ENCODE measurements around the gene RBM19.

RBM19 gene

DNA sequence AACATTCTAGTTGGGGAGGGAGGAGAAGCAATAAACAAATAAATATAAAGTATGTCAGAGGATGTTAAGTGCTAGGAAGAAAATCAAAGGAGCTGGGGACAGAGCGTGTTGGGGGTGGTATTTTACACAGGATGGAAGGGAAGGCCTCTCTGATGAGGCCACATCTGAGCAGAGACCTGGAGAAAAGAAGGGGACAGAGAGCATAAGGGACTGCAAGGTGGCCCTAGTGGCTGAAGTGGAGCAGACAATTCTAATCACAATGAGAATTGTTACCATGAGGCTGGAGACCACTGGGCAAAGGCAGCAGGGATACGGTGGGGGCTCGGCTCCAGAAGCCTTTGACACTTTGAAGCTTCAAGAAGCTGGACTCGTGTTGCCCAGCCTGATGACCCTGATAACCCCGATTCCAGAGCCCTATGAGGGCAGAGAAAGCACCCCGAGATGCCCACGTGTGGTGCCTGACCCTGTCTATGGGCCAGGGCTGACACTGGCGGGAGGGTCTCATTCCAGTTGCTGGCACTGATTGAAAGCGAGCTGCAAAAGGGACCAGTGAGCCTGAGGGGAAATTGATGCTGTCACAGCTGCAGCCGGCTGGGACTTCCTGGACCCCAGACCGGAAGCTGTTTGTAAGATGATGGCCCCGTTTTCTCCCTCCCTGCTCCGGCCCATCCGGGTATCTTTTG is 169.1 kb downstream of the RBM19 start:
- no peak for DNase-seq

DNA sequence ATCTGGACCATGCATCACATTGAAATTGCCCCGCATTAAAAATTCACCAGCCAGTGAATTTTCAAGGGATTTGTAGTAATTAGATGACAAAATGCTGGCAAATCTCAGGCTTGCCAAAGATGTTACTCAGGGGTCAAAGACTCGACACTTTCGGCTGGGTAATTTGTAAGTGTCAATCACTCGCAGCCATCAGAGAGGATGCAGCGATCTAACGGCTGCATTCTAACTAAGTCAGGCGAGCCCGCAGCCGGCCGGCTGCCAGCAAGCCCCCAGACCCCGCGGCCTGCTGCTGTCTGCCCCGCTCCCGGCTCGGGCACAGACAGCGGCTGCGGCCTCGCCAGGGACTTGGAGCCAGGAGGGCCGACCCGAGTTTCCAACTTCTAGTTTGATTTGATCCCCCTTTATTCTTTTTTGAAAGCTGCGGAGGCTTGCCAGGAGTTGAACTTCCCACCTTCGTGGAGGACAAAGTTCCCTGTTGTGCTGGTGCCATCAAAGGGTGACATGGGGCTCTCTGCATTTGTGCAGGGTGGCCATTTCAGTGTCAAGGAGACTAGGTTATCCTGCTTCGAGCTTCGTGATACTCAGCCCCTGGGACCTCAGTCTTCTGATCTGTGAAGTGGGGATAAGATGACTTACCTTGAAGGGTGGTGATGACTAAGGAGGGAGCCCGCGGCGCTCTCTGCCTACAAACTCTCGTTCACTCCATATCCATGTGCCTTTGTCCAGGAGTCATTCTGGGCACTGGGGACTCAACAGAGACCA is 169.9 kb downstream of the RBM19 start:
- no peak for DNase-seq

DNA sequence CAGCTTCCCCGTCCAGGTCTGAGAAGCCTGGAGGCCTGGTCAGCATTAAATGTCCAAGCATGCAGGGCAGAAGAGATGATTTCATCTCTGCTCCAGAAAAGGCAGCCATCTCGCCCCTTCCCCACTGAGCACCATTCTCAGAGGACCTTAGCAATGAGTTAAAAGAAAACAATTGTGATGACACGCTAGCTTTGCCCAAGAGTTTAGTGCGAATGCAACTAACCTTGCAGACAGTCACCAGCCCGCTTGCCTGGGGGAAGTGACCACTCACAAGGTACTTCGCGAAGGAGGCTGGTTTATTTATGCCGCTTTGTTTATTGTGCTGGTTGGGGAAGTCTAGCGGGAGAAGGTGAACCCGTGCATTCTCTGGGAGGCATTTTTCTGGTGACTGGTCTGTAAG is 170.7 kb downstream of the RBM19 start:
- no peak for DNase-seq

DNA sequence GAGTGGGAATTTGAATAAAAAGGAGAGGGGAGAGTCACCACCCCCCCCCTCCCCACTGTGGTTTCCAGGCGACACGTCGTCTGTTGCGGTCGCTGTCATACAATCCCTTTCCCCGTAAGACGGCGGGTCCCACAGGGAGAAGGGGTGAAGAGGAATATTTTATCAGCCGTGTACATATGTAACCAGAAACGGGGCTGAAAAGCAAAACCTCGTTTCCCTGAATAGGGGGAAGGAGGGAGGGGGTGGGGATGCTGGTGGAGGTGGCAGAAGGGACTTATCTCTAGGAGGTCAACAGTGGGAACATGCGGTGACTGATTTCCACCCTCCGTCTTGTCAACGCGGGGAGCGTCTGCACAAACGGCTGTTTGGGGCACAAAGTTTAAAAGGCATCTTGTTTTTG is 171.4 kb downstream of the RBM19 start:
- DNase-seq = no peak

DNA sequence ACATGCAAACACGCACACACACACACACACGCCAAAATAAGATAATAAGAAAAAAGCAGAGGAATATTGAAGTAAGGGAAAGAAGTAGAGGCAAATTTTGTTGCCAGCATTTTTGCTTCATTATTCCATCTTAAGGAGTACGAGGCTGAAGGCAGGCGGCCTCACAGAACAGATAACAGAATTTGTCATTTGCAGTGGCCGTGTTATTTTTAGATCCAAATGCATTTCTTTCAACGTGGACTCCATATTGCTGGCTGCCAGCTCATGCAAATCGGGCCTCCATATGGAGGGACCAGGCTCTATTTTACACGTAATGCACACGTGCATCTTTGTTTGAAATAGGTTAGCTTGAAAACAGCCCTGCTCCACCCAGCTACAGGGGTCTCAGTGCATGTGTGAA is 172.9 kb downstream of the RBM19 start:
- no peak for DNase-seq

GRCh38 chr12:113792450-113792849 is 173.7 kb downstream of the RBM19 start:
- DNase-seq = no peak

DNA sequence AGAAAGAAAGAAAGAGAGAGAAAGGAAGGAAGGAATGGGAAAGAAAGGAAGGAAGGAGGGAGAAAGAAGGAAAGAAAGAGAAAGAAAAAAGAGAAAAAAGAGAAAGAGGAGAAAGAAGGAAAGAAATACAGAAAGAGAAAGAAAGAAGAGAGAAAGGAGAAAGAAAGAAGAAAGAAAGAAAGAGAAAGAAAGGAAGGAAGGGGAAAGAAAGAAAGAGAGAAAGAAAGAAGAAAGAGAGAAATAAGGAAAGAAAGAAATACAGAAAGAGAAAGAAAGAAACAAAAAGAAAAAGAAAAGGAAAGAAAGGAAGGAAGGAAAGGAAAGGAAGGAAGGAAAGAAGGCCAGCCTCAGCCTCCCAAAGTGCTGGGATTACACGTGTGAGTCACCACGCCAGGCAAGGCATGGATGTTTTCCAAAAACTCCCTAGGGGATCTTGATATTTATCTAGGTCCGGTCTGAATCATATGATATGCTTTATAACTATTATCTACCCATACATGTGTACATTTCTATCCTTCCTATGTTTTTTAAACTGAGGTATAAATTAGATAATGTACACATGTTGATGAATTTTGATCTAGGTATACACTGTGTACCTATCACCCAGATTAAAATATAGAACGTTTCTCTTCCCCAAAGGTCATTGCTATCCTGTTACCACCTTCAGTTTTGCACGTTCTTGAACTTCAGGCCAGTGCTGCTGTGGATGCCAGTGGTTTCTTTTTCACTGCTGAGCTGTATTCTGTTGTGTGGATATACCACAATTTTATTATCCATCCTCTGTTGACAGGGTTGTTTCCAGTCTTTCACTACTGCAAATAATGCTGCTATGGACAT is 177.9 kb downstream of the RBM19 start:
- DNase-seq = no peak

DNA sequence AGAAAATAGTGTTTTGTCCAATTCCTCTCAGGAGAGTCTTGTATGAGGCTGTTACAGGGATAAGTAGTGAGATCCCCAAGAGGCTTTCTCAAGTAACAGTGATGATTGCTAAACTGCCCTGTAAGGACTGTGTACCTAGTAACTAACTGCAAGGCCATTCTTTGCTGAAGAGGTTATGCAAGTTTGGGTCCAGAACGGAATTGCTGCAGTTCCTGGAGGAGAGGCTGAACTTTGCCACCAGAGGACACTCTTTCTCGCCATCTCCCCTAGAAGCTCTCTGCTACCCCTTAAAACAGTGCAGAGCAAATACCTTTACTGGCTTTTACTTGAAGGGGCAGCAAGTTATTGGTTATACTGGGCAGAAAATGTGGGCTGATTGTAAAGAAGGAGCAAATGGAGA is 180.0 kb downstream of the RBM19 start:
- no peak for DNase-seq

DNA sequence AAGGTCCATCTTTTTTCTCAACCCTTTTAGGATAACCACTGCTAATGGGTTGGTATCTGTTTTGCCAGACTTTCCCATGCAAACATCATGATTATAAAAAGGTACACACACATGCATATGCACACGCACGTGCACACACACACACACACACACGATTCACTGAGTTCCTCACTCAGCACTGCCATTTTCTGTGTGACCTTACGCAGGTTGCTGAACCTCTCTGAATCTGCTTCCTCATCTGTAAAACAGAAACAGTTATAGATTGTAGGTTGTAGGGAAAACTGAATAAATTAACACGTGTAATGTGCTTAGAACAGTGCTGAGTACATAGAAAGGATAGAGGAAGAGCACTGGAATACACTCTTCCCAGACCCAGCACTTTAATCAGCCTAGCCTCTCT is 182.3 kb downstream of the RBM19 start:
- DNase-seq = no peak

DNA sequence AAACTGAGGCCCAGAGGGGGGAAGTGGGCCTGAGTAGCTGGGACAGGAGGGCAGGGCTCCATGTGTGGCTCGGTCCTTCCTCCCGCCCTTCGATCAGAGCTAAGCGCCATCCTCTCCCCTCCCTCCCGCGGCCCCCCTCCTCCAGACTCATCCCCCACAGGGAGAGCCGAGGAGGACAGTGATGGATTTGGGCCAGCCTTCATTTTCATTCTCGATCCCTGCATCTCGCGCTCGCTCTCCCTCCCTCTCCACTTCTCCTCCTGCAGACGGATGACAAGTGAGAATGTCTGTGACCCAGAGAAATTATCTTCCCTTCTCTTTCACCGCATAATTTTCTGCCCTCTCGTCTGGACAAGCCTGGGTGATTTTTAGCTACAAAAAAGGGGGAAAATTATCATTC is 183.3 kb downstream of the RBM19 start:
- no peak for DNase-seq

GRCh38 chr12:113781415-113782198 is 184.5 kb downstream of the RBM19 start:
- DNase-seq = no peak

GRCh38 chr12:113779774-113780173 is 186.4 kb downstream of the RBM19 start:
- no peak for DNase-seq

GRCh38 chr12:113778432-113779132 is 187.5 kb downstream of the RBM19 start:
- DNase-seq = no peak

DNA sequence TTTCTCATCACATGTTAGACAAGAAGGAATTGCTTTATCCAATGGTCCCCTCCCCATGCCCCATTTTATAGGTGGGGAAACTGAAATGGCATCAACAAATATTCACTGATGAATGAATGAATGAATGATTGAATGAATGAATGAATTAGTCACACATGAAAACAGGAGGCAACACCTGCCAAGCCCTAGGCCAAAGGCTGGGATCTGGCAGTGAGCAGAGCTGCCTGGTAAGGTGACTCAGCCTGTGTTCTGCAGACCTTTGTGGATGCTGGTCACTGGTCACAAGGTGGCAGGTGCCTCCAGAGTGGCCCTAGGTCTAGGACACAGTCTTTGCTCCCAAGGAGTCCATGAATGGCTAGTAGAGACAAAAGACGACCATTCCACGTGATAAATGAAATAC is 188.4 kb downstream of the RBM19 start:
- no peak for DNase-seq

GRCh38 chr12:113776536-113776935 is 189.6 kb downstream of the RBM19 start:
- DNase-seq = no peak

- DNase-seq = no peak
Measured at GRCh38 chr12:113774526-113774925, 191.6 kb downstream of the RBM19 start.

DNA sequence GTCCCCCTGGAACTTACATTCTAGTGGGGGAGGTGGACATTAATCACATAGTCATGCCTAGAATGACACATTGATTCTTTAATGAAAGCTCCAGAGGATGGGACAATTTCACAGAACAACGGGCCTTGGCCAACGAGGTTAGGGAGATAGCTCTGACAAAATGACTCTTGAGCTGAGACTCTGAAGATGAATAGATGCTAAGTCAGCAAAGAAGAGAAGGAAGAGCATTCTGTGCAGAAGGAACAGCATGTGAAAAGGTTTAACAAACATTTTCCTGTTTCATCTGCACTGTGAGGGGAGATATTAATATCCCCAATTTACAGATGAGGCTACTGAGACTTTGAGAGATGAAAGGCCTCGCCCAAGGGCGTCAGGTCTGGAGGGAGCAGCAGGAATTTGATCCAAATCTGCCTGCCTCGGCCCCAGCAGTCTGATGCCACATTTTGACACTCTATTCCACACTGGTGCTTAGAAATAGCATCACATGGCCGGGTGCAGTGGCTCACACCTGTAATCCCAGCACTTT is 193.6 kb downstream of the RBM19 start:
- no peak for DNase-seq

DNA sequence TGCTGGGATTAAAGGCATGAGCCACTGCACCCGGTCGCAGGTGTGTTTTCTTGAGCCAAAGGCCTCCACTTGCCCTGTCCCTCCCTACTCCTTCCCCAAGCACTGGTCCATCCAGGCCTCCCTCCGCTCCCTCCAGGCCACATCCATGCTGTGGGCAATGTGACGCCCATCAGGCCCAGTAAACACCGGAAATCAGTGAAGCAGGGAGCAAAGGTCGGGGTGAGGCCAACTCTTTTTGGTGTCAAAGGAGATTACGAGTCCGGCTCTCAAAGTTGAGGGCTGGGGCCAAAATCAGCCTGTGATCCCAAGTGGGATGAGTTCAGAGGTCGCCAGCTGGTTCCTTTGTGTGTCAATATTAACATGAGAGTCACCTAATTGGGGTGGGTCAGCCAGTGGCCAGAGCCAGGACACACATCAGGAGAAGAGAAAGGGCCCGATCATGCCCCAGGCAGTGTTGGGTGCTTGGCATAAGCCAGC is 195.7 kb downstream of the RBM19 start:
- no peak for DNase-seq

DNA sequence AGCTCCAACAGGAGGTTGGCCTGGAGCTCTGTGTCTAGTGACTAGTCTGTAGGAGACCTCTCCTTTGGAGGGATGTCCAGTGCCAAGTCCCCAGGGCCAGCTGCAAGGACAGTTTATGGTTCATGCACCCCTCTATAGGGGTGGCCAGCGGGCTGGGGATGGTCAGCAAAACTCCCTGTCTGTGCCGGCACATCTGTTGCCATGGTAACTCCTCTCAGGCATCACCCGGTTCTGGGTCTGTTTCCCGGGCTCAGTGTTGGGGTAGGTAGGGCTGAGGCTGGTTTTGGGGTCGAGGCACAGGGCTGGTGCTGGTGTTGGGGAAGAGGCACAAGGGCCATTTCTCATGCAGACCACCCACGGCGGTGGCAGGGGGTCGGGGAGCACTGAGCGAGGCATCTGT is 196.8 kb downstream of the RBM19 start:
- DNase-seq = no peak

GRCh38 chr12:113768850-113769249 is 197.3 kb downstream of the RBM19 start:
- DNase-seq = no peak

GRCh38 chr12:113766879-113767878 is 198.9 kb downstream of the RBM19 start:
- DNase-seq = no peak
